ENCODE measurements around the gene SMARCD1.

GRCh38 chr12:50123203-50123602 is 38.1 kb downstream of the SMARCD1 start:
- TF ChIP-seq POLR2AphosphoS5 (IDR thresholded peaks at IDR 0.05; ENCODE audit: low read depth, low read length), result no peak
- no peak for TF ChIP-seq TAF1 (IDR thresholded peaks at IDR 0.05; ENCODE audit: borderline replicate concordance, insufficient read depth, low read length)
- no peak for TF ChIP-seq SIN3A (IDR thresholded peaks at IDR 0.05; ENCODE audit: borderline replicate concordance, insufficient read depth, low read length)
- no peak for TF ChIP-seq REST (IDR thresholded peaks at IDR 0.05; ENCODE audit: insufficient read depth in 1 of 2, low read depth in 2 of 2, low read length in 2 of 2)
- no peak for TF ChIP-seq FOXP2 (optimal IDR thresholded peaks at IDR 0.05; ENCODE audit: borderline replicate concordance, extremely low read depth, extremely low read length, insufficient read depth)

Measured in PFSK-1 (cell line).